HG02623 (cell line): ENCODE data around the gene SUGCT.

Experiments
- ATAC-seq: cut with Tn5 transposase; IDR thresholded peaks from one replicate; pipeline ENCODE4 v1.9.1; 2021; ENCODE audit warnings: moderate library complexity; ENCODE audit not compliant: unreplicated experiment

Gene SUGCT

GRCh38 chr7:40757109-40757508, 622.3 kb downstream of the SUGCT start:
- no peak for ATAC-seq

GRCh38 chr7:40758590-40758989, 623.8 kb downstream of the SUGCT start:
- no peak for ATAC-seq

- ATAC-seq = no peak
These were observed 625.6 kb downstream of the SUGCT start for GRCh38 chr7:40760293-40760964.

- ATAC-seq = no peak
These were observed 626.2 kb downstream of the SUGCT start for GRCh38 chr7:40760987-40761386.

- no peak for ATAC-seq
These were observed 627.2 kb downstream of the SUGCT start for GRCh38 chr7:40761762-40762560.

- no peak for ATAC-seq
These were observed 628.8 kb downstream of the SUGCT start for GRCh38 chr7:40763319-40764287.

- ATAC-seq = no peak
These were observed 630.8 kb downstream of the SUGCT start for GRCh38 chr7:40765639-40766038.

- ATAC-seq = no peak
These were observed 637.3 kb downstream of the SUGCT start for GRCh38 chr7:40772096-40772495.

- ATAC-seq = no peak
These were observed 638.9 kb downstream of the SUGCT start for GRCh38 chr7:40773656-40774055.

- no peak for ATAC-seq
These were observed 641.1 kb downstream of the SUGCT start for GRCh38 chr7:40775877-40776276.

- ATAC-seq = no peak
These were observed 643.0 kb downstream of the SUGCT start for GRCh38 chr7:40777730-40778312.

GRCh38 chr7:40780460-40780859, 645.7 kb downstream of the SUGCT start:
- ATAC-seq = no peak

GRCh38 chr7:40782836-40783235, 648.0 kb downstream of the SUGCT start:
- no peak for ATAC-seq

- ATAC-seq = no peak
These were observed 649.4 kb downstream of the SUGCT start for GRCh38 chr7:40784176-40784575.

- no peak for ATAC-seq
These were observed 652.1 kb downstream of the SUGCT start for GRCh38 chr7:40786909-40787308.

GRCh38 chr7:40793132-40793531, 658.3 kb downstream of the SUGCT start:
- ATAC-seq = no peak

GRCh38 chr7:40795607-40796006, 660.8 kb downstream of the SUGCT start:
- no peak for ATAC-seq

- no peak for ATAC-seq
These were observed 661.9 kb downstream of the SUGCT start for GRCh38 chr7:40796723-40797122.

- ATAC-seq = no peak
These were observed 663.8 kb downstream of the SUGCT start for GRCh38 chr7:40798613-40799012.

- no peak for ATAC-seq
These were observed 664.9 kb downstream of the SUGCT start for GRCh38 chr7:40799493-40800403.
